Measurements from ENCODE around the gene RUNX1. TPM values are rescaled to one million over a fixed set of nuclear protein-coding genes. Genes with fewer than 3 reads are reported as not detected.

The RUNX1 gene
- total and polyA plus RNA-seq, 2 donors (not counting 1 experiment from before 2014, with no cell fraction given), result 26.3 to 73.0 TPM

GRCh38 chr21:35026617-35027562 lies 22.2 kb downstream of the RUNX1 start:
- peak; percentile 90 for DNase-seq
- peak overlapping the region; percentile 46 to 87 for H3K27ac ChIP-seq (ENCODE audit: low read length in 2 of 2)
- H3K9me3 ChIP-seq (ENCODE audit: control extremely low read depth in 1 of 3, control insufficient read depth in 2 of 3, insufficient read depth in 1 of 3, low read length in 2 of 3), result no peaks in the 10 kb centered on the region
- Mint-ChIP-seq H3K4me3 (peak overlapping the region; percentile 92), H3K4me1 (peaks cover 63% of the 10 kb centered on the region), H3K27ac (peak overlapping the region; percentile 99), H3K27me3 (no peaks in the 10 kb centered on the region), H3K9me3 (ENCODE audit: insufficient read depth) (no peaks in the 10 kb centered on the region)
- ATAC-seq (ENCODE audit: low read depth), result peak; percentile 91
- peaks cover 58% of the 10 kb centered on the region for H4K20me1 ChIP-seq (ENCODE audit: control insufficient read depth, insufficient read depth, low read length, poor library complexity, severe bottlenecking)
- ChIA-PET POLR2A (interaction anchor here (0.6 to 3.1 kb wide), 7 partner anchors 21 to 139 kb away, joined by 3 to 19 read pairs (median 4); partner anchors contain the start of gene RUNX1), CTCF (interaction anchor here (0.6 to 5.1 kb wide), 13 partner anchors 10 to 1107 kb away, joined by 3 to 47 read pairs (median 3); partner anchors contain the start of gene RUNX1)
- peaks cover 42 to 45% of the 10 kb centered on the region in 2 donors for H3K4me1 ChIP-seq (ENCODE audit: control insufficient read depth in 2 of 2, insufficient read depth in 2 of 2, low read length in 2 of 2)
- peak overlapping the region; percentile 31 for H2AFZ ChIP-seq (ENCODE audit: insufficient read depth, low read depth, low read length, poor library complexity, severe bottlenecking)
- H3K4me2 ChIP-seq (replicated peaks; ENCODE audit: low read depth, low read length, poor library complexity, severe bottlenecking), result peak overlapping the region; percentile 69
- H3K27me3 ChIP-seq (replicated peaks in 1 of 4; ENCODE audit: control extremely low read depth in 1 of 4, control insufficient read depth in 3 of 4, insufficient read depth in 4 of 4, low read length in 3 of 4), result no peaks in the 10 kb centered on the region
- peak overlapping the region; percentile 11 to 65 (median 53) for H3K4me3 ChIP-seq (ENCODE audit: control extremely low read depth in 1 of 5, extremely low read depth in 1 of 5, insufficient read depth in 1 of 5, low read depth in 2 of 5, low read length in 4 of 5)
- peaks cover 2 to 8% of the 10 kb centered on the region in 2 experiments for H3K36me3 ChIP-seq (replicated peaks in 1 of 2; ENCODE audit: control extremely low read depth in 1 of 2, control insufficient read depth in 1 of 2, extremely low read depth in 1 of 2, insufficient read depth in 2 of 2, low read length in 1 of 2)
- no peak for TF ChIP-seq EZH2 (IDR thresholded peaks at IDR 0.05; ENCODE audit: borderline replicate concordance, insufficient read depth, low read depth, low read length, poor library complexity, severe bottlenecking)
- TF ChIP-seq, protein P1, sequence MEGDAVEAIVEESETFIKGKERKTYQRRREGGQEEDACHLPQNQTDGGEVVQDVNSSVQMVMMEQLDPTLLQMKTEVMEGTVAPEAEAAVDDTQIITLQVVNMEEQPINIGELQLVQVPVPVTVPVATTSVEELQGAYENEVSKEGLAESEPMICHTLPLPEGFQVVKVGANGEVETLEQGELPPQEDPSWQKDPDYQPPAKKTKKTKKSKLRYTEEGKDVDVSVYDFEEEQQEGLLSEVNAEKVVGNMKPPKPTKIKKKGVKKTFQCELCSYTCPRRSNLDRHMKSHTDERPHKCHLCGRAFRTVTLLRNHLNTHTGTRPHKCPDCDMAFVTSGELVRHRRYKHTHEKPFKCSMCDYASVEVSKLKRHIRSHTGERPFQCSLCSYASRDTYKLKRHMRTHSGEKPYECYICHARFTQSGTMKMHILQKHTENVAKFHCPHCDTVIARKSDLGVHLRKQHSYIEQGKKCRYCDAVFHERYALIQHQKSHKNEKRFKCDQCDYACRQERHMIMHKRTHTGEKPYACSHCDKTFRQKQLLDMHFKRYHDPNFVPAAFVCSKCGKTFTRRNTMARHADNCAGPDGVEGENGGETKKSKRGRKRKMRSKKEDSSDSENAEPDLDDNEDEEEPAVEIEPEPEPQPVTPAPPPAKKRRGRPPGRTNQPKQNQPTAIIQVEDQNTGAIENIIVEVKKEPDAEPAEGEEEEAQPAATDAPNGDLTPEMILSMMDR (IDR thresholded peaks at IDR 0.05), result no peak
- peaks cover 73% of the 10 kb centered on the region for H3K79me2 ChIP-seq (ENCODE audit: control insufficient read depth, insufficient read depth, low read length)
- WGBS (ENCODE audit: insufficient coverage), result 1% methylated on average over 37 of the region's 45 CpGs
- H3K9ac ChIP-seq (ENCODE audit: low read length), result peak overlapping the region; percentile 43
- intact Hi-C loops (cut with micrococcal nuclease), result loop anchor here (1.0 to 5.0 kb wide), 4 partner anchors 21 to 138 kb away; no protein-coding TSS in a partner anchor

All from B cell (primary cell).